GM12874 (cell line): ENCODE measurements around the gene NTN1.

ENCODE experiments used
- CTCF ChIP-seq: IDR thresholded peaks from 2 replicates; pipeline ENCODE4 v1.5.1; 2011; ENCODE audit warnings: low read depth, mild to moderate bottlenecking, control low read depth, low read length, moderate library complexity; ENCODE audit not compliant: insufficient read depth

Gene NTN1

GRCh38 chr17:9116311-9116835, 95.1 kb downstream of the NTN1 start:
- TF ChIP-seq CTCF, result no peak

GRCh38 chr17:9116861-9117568, 95.7 kb downstream of the NTN1 start:
- no peak for TF ChIP-seq CTCF

- peak; percentile 62 for TF ChIP-seq CTCF
Measured at GRCh38 chr17:9120471-9120870, 99.2 kb downstream of the NTN1 start.

GRCh38 chr17:9121186-9121820, 100.0 kb downstream of the NTN1 start:
- no peak for TF ChIP-seq CTCF

- TF ChIP-seq CTCF, result no peak
Measured at GRCh38 chr17:9123594-9124553, 102.6 kb downstream of the NTN1 start.

- no peak for TF ChIP-seq CTCF
Measured at GRCh38 chr17:9124554-9124935, 103.2 kb downstream of the NTN1 start.

GRCh38 chr17:9125722-9126121, 104.4 kb downstream of the NTN1 start:
- TF ChIP-seq CTCF, result no peak
